ENCODE results near the gene GPR18.

- TF ChIP-seq CTCF (IDR thresholded peaks at IDR 0.05) = no peak
- TF ChIP-seq EP300 (IDR thresholded peaks at IDR 0.05) = no peak
Observed at GRCh38 chr13:99305158-99305557, 47.0 kb upstream of the GPR18 start.
